HEK293 (cell line): ENCODE measurements around the gene RAB3B.

Experiments
- CTCF ChIA-PET: fragments of 350-600 bp; formaldehyde crosslinking; extraction: SDS; loops from one replicate; lab custom pipeline; 2021; ENCODE audit warnings: antibody characterized with exemption; lab: Yijun Ruan, JAX
- POLR2A ChIA-PET: fragments of 300-600 bp; formaldehyde crosslinking; extraction: SDS; loops from one replicate; lab custom pipeline; 2020; ENCODE audit warnings: antibody characterized with exemption, inconsistent platforms; lab: Yijun Ruan, JAX
- H3K27ac ChIP-seq: fragments of 200-500 bp; sonication (Bioruptor generic); 2 replicates; pipeline ENCODE4 v1.5.1; 2014; ENCODE audit warnings: low read depth, low read length, control low read depth, inconsistent platforms; ENCODE audit errors: extremely low read depth
- H3K36me3 ChIP-seq, 2 experiments: fragments of 200-500 bp in 1 of 2; sonication (Bioruptor generic) in 1 of 2; 1 replicate in 1 of 2; 2 replicates in 1 of 2; pipeline ENCODE4 v1.5.1; 2014 to 2017; ENCODE audit warnings: inconsistent platforms in 2 of 2, low read length in 2 of 2; ENCODE audit not compliant: control insufficient read depth in 2 of 2, insufficient read depth in 1 of 2
- H3K4me1 ChIP-seq: fragments of 200-500 bp; sonication (Bioruptor generic); 2 replicates; pipeline ENCODE4 v1.5.1; 2014; ENCODE audit warnings: mild to moderate bottlenecking, low read length, inconsistent platforms; ENCODE audit not compliant: control insufficient read depth, insufficient read depth
- H3K4me3 ChIP-seq: 2 replicates; pipeline ENCODE4 v1.5.1; 2011; ENCODE audit warnings: low read depth, mild to moderate bottlenecking, control low read depth, low read length, moderate library complexity
- H3K9me3 ChIP-seq: fragments of 200-500 bp; sonication (Bioruptor generic); 2 replicates; pipeline ENCODE4 v1.5.1; 2014; ENCODE audit warnings: low read depth, low read length, inconsistent platforms; ENCODE audit not compliant: control insufficient read depth, insufficient read depth
- IKZF3 ChIP-seq: fragments of 450-650 bp; IDR thresholded peaks from 2 replicates; pipeline ENCODE4 v1.5.0; 2018; ENCODE audit warnings: missing biosample characterization, mild to moderate bottlenecking, missing genetic modification characterization, moderate library complexity
- INSM2 ChIP-seq: fragments of 450-650 bp; formaldehyde crosslinking; IDR thresholded peaks from 2 replicates; pipeline ENCODE4 v1.5.1; 2016; ENCODE audit warnings: missing biosample characterization, missing genetic modification characterization
- PRDM1 ChIP-seq: fragments of 450-650 bp; formaldehyde crosslinking; IDR thresholded peaks from 2 replicates; pipeline ENCODE4; 2016; ENCODE audit warnings: missing biosample characterization, missing genetic modification characterization
- PRDM4 ChIP-seq: fragments of 450-650 bp; formaldehyde crosslinking; IDR thresholded peaks from 2 replicates; pipeline ENCODE4 v1.5.1; 2017; ENCODE audit warnings: missing biosample characterization, missing genetic modification characterization
- SP7 ChIP-seq: fragments of 450-650 bp; formaldehyde crosslinking; IDR thresholded peaks from 2 replicates; pipeline ENCODE4 v1.5.1; 2016; ENCODE audit warnings: missing biosample characterization, missing genetic modification characterization
- ZBTB21 ChIP-seq: fragments of 450-650 bp; formaldehyde crosslinking; IDR thresholded peaks from 2 replicates; pipeline ENCODE4 v1.5.1; 2017; ENCODE audit warnings: missing biosample characterization, missing genetic modification characterization
- ZBTB44 ChIP-seq: fragments of 450-650 bp; IDR thresholded peaks from 2 replicates; pipeline ENCODE4 v1.5.1; 2018; ENCODE audit warnings: missing biosample characterization, mild to moderate bottlenecking, missing genetic modification characterization
- ZBTB48 ChIP-seq: fragments of 450-650 bp; formaldehyde crosslinking; IDR thresholded peaks from 2 replicates; pipeline ENCODE4 v1.5.1; 2016; ENCODE audit warnings: missing biosample characterization, missing genetic modification characterization
- ZNF366 ChIP-seq: fragments of 450-650 bp; formaldehyde crosslinking; conservative IDR thresholded peaks from 2 replicates; pipeline ENCODE4 v1.5.1; 2016; ENCODE audit warnings: missing biosample characterization, missing genetic modification characterization
- ZNF555 ChIP-seq: fragments of 450-650 bp; formaldehyde crosslinking; conservative IDR thresholded peaks from 2 replicates; pipeline ENCODE4 v1.5.1; 2017; ENCODE audit warnings: missing biosample characterization, mild to moderate bottlenecking, missing genetic modification characterization, inconsistent platforms
- TF ChIP-seq, protein P1 (sequence below): fragments of 450-650 bp; formaldehyde crosslinking; IDR thresholded peaks from 2 replicates; pipeline ENCODE4; 2016; ENCODE audit warnings: missing biosample characterization, missing genetic modification characterization
- TF ChIP-seq, protein P2 (sequence below): fragments of 450-650 bp; formaldehyde crosslinking; IDR thresholded peaks from 2 replicates; pipeline ENCODE4 v1.5.1; 2016; ENCODE audit warnings: missing biosample characterization, missing genetic modification characterization
- TF ChIP-seq, protein P3 (sequence below): fragments of 450-650 bp; formaldehyde crosslinking; IDR thresholded peaks from 2 replicates; pipeline ENCODE4 v1.5.1; 2016; ENCODE audit warnings: missing biosample characterization, missing genetic modification characterization
- TF ChIP-seq, protein P4 (sequence below): fragments of 450-650 bp; formaldehyde crosslinking; IDR thresholded peaks from 2 replicates; pipeline ENCODE4 v1.5.1; 2016; ENCODE audit warnings: missing biosample characterization, missing genetic modification characterization, borderline replicate concordance

The RAB3B gene

DNA sequence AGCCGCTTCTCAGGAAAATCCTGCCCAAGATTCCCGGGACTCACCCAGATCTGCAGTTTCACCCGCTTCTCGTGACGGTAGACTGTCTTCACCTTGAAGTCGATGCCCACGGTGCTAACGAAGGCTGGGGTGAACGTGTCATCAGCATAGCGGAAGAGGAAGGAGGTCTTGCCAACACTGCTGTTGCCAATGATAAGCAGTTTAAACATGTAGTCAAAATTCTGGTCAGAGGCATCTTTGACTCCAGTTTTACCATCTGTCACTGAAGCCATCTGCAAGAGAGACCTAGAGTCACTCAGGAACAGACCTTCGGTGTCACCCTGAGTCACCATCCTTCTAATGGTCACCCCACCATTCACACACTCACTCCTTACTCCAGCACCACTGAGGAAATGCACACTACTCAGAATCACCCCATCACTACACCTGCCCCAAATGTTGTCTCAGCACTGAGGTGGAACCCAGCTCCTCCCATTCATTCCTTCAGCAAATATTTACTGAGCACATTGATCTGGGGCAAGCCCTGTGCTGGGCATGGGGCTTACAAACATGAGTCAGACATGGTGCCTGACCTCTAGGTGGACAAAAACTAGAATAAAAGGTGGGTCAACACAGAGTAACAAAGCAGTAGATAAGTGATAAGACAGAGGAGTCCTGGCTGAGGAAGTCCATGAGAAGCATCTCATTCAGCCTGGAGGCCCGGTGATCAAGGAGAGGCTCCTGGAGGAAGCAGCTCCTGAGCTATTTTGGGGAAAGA, 13.5 kb downstream of the RAB3B start:
- Histone ChIP-seq H3K36me3 (peaks cover 0 to 12% of the 10 kb centered on the region in 2 experiments; a peak in 1 of 3 replicates), H3K4me3 (no peak overlapping the region), H3K4me1 (peaks cover 5% of the 10 kb centered on the region), H3K9me3 (no peaks in the 10 kb centered on the region), H3K27ac (no peak overlapping the region)
- TF ChIP-seq PRDM4 (no peak), ZBTB21 (no peak), IKZF3 (tag by site-specific recombination) (no peak), PRDM1 (tag by site-specific recombination) (no peak), ZBTB48 (tag by site-specific recombination) (no peak), ZNF555 (tag by site-specific recombination) (no peak)
- TF ChIP-seq, protein P1, sequence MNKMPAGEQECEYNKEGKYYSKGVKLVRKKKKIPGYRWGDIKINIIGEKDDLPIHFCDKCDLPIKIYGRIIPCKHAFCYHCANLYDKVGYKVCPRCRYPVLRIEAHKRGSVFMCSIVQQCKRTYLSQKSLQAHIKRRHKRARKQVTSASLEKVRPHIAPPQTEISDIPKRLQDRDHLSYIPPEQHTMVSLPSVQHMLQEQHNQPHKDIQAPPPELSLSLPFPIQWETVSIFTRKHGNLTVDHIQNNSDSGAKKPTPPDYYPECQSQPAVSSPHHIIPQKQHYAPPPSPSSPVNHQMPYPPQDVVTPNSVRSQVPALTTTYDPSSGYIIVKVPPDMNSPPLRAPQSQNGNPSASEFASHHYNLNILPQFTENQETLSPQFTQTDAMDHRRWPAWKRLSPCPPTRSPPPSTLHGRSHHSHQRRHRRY = no peak
- CTCF ChIA-PET = no interaction called here
- POLR2A ChIA-PET = no interaction called here

DNA sequence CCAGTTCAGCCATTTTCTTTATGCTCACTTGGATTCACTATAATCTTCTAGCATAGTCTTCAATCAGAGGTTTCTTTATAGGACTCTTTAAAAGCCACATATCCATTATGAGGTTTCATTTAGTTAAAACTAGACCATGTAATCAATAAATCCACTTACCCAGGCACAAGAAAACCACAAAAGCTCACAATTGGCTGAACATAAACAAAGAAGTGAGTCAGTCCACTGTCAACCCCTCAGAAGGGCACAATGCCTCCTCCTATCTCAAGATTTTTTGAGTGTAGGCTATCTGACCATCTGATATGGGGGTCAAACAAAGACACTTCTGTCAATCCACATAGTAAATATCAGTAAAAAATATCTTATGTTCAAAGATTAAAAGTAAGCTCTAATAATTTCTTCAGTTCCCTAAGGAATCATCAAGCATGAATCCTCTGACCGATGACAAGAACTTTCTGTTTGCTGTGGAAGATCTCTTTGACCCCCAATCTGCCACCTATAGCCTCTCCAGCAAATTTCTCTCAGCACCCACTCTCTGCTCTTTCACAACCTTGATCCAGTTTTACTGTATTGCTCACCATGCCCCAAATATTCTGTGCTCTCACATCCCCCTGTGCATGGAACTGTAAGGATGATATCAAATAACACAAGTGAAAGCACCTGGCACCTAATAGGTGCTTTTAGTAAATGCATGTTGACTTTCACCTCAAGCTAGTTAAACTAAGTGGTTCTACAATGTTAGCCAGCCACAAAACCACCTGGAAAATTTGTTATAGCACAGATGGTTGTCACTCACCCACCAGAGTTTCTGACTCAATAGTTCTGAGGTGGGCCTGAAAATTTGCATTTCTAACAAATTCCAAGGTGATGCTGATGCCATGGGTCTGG, 16.7 kb downstream of the RAB3B start:
- Histone ChIP-seq H3K27ac (no peak overlapping the region), H3K4me3 (no peak overlapping the region), H3K4me1 (peaks cover 5% of the 10 kb centered on the region), H3K9me3 (no peaks in the 10 kb centered on the region), H3K36me3 (peaks cover 0 to 12% of the 10 kb centered on the region in 2 experiments; a peak in 1 of 3 replicates)
- CTCF ChIA-PET = interaction anchor here (0.7 kb wide), 1 partner anchor 17 kb away, joined by 7 read pairs; the partner anchor contains the start of gene RAB3B
- POLR2A ChIA-PET = no interaction called here
- TF ChIP-seq ZNF366 (0 out of 2 replicates have a peak, but pooled peaks have one; percentile 30), SP7 (tag by site-specific recombination) (peak; percentile 26; the same call in 1 of the 2 replicates), INSM2 (tag by site-specific recombination) (no peak), ZBTB44 (peak; percentile 26; the same call in 1 of the 2 replicates), PRDM1 (tag by site-specific recombination) (peak; percentile 67)
- TF ChIP-seq, protein P2, sequence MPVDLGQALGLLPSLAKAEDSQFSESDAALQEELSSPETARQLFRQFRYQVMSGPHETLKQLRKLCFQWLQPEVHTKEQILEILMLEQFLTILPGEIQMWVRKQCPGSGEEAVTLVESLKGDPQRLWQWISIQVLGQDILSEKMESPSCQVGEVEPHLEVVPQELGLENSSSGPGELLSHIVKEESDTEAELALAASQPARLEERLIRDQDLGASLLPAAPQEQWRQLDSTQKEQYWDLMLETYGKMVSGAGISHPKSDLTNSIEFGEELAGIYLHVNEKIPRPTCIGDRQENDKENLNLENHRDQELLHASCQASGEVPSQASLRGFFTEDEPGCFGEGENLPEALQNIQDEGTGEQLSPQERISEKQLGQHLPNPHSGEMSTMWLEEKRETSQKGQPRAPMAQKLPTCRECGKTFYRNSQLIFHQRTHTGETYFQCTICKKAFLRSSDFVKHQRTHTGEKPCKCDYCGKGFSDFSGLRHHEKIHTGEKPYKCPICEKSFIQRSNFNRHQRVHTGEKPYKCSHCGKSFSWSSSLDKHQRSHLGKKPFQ (tag by site-specific recombination) = no peak
- TF ChIP-seq, protein P3, sequence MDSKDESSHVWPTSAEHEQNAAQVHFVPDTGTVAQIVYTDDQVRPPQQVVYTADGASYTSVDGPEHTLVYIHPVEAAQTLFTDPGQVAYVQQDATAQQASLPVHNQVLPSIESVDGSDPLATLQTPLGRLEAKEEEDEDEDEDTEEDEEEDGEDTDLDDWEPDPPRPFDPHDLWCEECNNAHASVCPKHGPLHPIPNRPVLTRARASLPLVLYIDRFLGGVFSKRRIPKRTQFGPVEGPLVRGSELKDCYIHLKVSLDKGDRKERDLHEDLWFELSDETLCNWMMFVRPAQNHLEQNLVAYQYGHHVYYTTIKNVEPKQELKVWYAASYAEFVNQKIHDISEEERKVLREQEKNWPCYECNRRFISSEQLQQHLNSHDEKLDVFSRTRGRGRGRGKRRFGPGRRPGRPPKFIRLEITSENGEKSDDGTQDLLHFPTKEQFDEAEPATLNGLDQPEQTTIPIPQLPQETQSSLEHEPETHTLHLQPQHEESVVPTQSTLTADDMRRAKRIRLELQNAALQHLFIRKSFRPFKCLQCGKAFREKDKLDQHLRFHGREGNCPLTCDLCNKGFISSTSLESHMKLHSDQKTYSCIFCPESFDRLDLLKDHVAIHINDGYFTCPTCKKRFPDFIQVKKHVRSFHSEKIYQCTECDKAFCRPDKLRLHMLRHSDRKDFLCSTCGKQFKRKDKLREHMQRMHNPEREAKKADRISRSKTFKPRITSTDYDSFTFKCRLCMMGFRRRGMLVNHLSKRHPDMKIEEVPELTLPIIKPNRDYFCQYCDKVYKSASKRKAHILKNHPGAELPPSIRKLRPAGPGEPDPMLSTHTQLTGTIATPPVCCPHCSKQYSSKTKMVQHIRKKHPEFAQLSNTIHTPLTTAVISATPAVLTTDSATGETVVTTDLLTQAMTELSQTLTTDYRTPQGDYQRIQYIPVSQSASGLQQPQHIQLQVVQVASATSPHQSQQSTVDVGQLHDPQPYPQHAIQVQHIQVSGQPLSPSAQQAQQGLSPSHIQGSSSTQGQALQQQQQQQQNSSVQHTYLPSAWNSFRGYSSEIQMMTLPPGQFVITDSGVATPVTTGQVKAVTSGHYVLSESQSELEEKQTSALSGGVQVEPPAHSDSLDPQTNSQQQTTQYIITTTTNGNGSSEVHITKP = peak; percentile 95
- TF ChIP-seq, protein P4, sequence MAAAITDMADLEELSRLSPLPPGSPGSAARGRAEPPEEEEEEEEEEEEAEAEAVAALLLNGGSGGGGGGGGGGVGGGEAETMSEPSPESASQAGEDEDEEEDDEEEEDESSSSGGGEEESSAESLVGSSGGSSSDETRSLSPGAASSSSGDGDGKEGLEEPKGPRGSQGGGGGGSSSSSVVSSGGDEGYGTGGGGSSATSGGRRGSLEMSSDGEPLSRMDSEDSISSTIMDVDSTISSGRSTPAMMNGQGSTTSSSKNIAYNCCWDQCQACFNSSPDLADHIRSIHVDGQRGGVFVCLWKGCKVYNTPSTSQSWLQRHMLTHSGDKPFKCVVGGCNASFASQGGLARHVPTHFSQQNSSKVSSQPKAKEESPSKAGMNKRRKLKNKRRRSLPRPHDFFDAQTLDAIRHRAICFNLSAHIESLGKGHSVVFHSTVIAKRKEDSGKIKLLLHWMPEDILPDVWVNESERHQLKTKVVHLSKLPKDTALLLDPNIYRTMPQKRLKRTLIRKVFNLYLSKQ (tag by site-specific recombination) = no peak
